Activated T-helper 17 cell treated with anti-CD3 and anti-CD28 coated beads, Interleukin-2, amount 50 U/mL, for 72 hours (primary cell): ENCODE results near the gene ARMH1. TPM values are rescaled to one million over a fixed set of nuclear protein-coding genes. Genes with fewer than 3 reads are reported as not detected.
A peak's percentile ranks its signal among the peaks of the same experiment; 100 is the strongest.

Experiments used
- ATAC-seq: fragments of 150-1000 bp; cut with Tn5 transposase; replicated peaks from 2 replicates; pipeline ENCODE4 v1.10.0; 2021; ENCODE audit warnings: mild to moderate bottlenecking, moderate library complexity
- H3K27ac Mint-ChIP-seq: one replicate; pipeline ENCODE4 v1.8.0; 2022; ENCODE audit warnings: mixed read lengths
- H3K27me3 Mint-ChIP-seq: one replicate; pipeline ENCODE4 v1.8.0; 2022; ENCODE audit warnings: mixed read lengths
- H3K36me3 Mint-ChIP-seq: one replicate; pipeline ENCODE4 v1.8.0; 2022; ENCODE audit warnings: low read depth, mild to moderate bottlenecking, mixed read lengths
- H3K4me1 Mint-ChIP-seq: one replicate; pipeline ENCODE4 v1.8.0; 2022; ENCODE audit warnings: mixed read lengths
- H3K4me3 Mint-ChIP-seq: one replicate; pipeline ENCODE4 v1.8.0; 2022; ENCODE audit warnings: mild to moderate bottlenecking, mixed read lengths
- H3K9me3 Mint-ChIP-seq: one replicate; pipeline ENCODE4 v1.8.0; 2022; ENCODE audit warnings: mixed read lengths
- total RNA-seq, 2 donors: library from RNA; stranded (reverse); gene quantifications; one replicate each; pipeline ENCODE4 v1.2.3, GENCODE V29; 2022

ARMH1 gene
- 10 to 100 TPM; 10.7 to 65.8 TPM for total RNA-seq

DNA sequence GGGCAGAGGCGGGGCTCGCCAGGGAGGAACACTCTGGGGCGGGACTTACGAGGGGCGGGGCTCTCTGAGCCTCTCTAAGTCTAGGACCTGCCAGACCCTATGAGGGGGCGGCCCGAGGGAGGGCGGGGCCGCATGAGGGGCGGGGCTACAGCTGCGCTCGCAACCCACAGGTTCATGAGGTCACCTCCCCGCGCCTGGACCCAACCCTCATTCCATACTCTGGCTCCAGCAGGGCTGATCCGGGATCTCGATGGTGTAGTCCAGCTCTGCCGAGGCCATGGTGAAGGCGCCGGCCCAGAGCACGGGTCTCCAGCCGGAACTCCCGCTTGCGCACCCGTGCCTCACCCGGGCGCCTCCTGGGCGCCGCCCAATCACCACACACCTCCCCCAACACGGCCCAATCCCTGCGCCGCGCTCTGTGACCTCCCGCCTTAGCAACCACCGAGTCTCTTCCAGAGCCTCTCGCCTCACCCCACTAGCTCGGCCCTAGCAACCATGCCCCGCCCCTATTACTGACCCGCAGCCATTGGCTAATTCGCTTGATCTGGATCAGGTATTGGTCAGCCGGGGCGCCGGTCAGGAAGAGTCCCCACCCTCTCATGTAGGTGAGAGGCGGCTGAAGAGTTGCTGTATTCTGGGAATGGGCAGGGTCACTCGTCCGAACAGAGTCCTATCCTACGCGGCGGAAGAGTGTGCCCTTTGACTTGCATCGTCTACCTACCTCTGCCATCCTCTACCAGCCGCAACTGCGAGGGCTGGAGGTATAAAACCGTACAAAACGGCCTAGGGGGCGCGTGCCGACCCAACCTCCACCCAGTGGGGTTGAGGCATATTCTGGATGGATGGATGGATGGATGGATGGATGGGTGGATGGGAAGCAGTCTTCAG, at the start of gene ARMH1, which contains the start of gene TMEM53:
ARMH1 (plus strand) TSS at position 602 of the 888 bp plus-strand sequence. CDS start 14,984 bp downstream, outside the sequence.
TMEM53 (minus strand) TSS at position 369 of the 888 bp plus-strand sequence; CDS start at position 279, 90 bp downstream.
- peaks cover 18% of the 10 kb centered on the region for H3K4me1 Mint-ChIP-seq
- ATAC-seq: peak; percentile 95

DNA sequence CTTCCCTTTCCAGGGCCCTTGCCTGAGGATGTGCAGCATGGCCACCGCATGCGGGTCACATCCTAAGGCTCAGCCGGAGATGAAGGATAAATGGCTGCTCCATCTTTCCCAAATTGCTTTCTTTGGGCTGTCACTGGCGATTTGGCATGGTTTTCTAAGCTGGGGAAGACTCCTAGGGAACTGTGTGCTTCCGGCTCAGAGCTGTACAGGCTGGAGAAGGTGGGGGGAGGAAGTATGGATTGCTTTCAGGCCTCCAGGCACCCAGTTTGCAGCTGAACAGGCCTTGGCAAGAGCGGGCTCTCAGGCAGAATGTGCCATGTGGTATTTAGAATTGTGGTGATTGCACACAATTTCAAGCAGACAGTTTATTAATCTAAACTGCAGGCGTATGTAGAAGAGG, 49.2 kb upstream of the ARMH1 start:
- Mint-ChIP-seq H3K4me1 (peaks cover under 1% of the 10 kb centered on the region), H3K9me3 (no peaks in the 10 kb centered on the region), H3K36me3 (no peaks in the 10 kb centered on the region), H3K27ac (no peak overlapping the region), H3K27me3 (no peaks in the 10 kb centered on the region), H3K4me3 (no peak overlapping the region)
- ATAC-seq: no peak

More for the DNA sequence above, at the start of gene ARMH1, which contains the start of gene TMEM53:
- Mint-ChIP-seq H3K27me3 (no peaks in the 10 kb centered on the region), H3K27ac (peak within 1 kb of the TSS; percentile 83), H3K36me3 (no peaks in the 10 kb centered on the region), H3K9me3 (no peaks in the 10 kb centered on the region), H3K4me3 (peak within 1 kb of the TSS; percentile 85)

DNA sequence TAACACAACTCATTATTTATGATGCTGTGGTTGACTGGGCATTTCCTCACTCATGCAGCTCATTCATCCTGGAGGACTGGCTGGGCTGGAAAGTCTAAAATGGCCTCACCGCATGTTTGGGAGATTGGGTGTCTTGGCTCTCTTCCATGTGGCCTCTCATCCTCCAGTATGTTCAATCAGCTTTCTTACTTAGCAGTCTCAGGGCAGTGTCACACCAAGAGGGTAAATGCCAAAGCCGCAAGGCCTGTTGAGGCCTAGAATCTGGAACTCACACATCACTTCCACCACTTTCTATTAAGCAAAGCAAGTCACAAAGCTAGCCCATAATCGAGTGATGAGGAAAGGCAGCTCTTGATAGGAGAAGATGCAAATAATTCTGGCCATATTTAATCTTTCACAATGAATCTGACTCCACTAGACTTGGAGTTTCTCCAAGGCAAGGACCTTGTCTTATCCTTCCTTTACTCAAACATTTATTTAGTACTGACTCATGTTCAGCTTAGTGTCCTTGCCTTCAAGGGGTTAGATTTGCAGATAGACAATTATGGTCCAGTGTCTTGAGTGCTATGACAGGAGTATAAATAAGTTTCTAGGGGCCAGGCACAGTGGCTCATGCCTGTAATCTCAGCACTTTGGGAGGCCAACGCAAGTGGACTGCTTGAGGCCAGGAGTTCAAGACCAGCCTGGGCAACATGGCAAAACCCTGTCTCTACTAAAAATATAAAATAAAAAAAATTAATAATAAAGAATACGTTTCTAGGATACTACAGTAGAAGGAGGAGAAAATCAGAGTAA, 45.4 kb upstream of the ARMH1 start:
- Mint-ChIP-seq H3K4me3 (no peak overlapping the region), H3K27me3 (no peaks in the 10 kb centered on the region), H3K4me1 (peaks cover 19% of the 10 kb centered on the region), H3K36me3 (peaks cover 25% of the 10 kb centered on the region), H3K9me3 (no peaks in the 10 kb centered on the region), H3K27ac (no peak overlapping the region)
- no peak for ATAC-seq

DNA sequence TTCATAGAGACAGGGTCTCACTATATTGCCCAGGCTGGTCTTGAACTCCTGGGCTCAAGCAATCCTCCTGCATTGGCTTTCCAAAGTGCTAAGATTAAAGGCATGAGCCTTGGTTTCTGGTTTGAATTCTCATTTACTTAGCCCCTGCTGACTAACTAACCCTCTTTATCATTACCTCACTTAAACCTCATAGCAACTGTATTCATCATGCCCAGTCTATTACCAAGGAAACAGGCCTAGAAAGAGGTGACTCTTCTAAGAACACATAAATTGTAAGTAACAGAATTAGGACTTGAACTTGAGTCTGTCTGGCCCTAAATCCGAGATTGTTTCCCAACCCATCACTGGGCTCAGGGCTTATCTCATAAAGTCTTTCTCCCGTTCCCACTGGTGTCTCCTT, 44.4 kb upstream of the ARMH1 start:
- H3K27me3 Mint-ChIP-seq: no peaks in the 10 kb centered on the region
- H3K9me3 Mint-ChIP-seq: no peaks in the 10 kb centered on the region
- peak overlapping the region; percentile 73 for H3K4me3 Mint-ChIP-seq
- peaks cover 35% of the 10 kb centered on the region for H3K36me3 Mint-ChIP-seq
- H3K4me1 Mint-ChIP-seq: peaks cover 28% of the 10 kb centered on the region
- peak overlapping the region; percentile 73 for H3K27ac Mint-ChIP-seq
- no peak for ATAC-seq

DNA sequence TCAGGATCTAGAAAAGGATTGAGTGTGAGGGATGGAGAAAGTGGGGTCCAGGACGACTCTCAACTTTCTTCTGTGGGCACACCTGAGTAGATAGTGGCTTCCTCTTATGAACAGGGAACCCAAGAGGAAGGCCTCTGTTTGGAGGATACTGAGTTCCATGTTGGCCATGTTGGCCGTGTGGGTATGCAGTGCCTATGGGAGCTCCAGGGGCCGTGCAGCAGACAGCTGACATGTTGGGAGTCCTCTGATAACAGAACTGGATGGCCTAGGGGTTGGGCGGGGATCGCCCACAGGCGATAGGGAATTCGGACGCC, 43.2 kb upstream of the ARMH1 start:
- Mint-ChIP-seq H3K27ac (peak overlapping the region; percentile 73), H3K36me3 (peaks cover 46% of the 10 kb centered on the region), H3K4me3 (peak overlapping the region; percentile 73), H3K4me1 (peaks cover 28% of the 10 kb centered on the region), H3K27me3 (no peaks in the 10 kb centered on the region), H3K9me3 (no peaks in the 10 kb centered on the region)
- ATAC-seq: peak; percentile 16

DNA sequence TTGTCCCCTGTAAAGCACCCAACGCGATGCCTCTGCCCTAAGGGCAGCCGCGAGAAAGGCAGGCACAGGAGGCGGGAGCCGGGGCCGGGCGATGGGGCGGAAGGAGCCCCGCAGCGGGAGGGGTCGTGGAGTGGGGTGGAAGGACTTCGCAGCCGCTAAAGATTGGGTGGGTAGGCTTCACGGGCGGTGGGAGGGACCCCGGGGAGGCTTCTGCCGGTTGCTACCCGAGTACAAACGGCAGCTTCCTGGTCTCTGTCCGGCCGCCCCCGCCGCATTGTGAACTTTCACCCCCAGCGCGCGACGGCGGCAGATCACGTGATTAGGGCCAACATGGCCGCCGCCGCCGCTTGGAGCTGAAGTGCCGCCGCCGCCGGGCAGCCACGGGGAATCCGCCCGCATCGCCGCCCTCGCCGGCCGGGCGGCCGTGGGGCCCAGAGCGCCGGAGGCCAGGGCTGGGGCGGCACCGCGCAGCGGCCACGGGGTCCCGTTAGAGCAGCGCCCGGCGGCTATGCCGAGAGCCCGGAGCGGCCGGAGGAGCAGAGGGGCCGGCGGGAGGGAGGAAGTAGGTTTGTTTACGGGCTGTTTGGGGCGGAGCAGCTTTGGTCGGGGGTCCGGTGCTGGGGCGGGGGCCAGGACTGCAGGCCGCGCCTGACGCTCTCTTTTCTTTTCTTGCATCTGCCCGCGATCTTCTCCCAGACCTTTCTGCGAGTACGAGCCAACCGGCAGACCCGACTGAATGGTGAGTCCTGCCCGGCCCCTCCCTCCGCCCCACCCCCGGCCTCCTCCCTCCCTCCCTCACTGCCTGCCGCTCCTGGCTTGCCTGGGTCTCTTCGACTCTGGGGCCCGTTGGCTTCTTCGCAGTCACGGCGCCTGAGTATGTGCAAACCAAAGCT, 42.6 kb upstream of the ARMH1 start:
- Mint-ChIP-seq H3K27ac (peak overlapping the region; percentile 73), H3K36me3 (peaks cover 52% of the 10 kb centered on the region), H3K27me3 (no peaks in the 10 kb centered on the region), H3K4me1 (peaks cover 28% of the 10 kb centered on the region), H3K9me3 (no peaks in the 10 kb centered on the region), H3K4me3 (peak overlapping the region; percentile 73)
- peak; percentile 88 for ATAC-seq

DNA sequence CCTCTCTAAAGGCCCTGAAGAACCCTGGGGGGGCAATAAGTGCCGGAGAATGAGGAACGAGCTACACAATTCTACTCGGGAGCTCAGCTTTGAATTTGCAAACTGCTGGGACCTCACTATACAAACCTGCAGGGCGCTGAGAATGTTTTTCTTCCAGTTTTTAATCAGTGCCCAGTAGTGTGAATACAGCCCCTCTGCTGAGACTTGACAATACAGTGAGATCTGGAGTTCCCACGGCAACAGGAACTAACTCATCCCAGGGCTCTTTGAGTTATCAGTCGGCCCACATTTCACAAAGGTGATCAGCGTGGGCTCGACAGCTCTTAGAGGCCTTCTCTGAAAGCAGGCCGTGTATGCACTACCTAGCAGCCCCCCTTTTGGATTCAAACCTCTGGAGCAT, 41.9 kb upstream of the ARMH1 start:
- Mint-ChIP-seq H3K4me3 (peak overlapping the region; percentile 73), H3K27ac (peak overlapping the region; percentile 73), H3K36me3 (peaks cover 59% of the 10 kb centered on the region), H3K27me3 (no peaks in the 10 kb centered on the region), H3K4me1 (peaks cover 28% of the 10 kb centered on the region), H3K9me3 (no peaks in the 10 kb centered on the region)
- no peak for ATAC-seq

DNA sequence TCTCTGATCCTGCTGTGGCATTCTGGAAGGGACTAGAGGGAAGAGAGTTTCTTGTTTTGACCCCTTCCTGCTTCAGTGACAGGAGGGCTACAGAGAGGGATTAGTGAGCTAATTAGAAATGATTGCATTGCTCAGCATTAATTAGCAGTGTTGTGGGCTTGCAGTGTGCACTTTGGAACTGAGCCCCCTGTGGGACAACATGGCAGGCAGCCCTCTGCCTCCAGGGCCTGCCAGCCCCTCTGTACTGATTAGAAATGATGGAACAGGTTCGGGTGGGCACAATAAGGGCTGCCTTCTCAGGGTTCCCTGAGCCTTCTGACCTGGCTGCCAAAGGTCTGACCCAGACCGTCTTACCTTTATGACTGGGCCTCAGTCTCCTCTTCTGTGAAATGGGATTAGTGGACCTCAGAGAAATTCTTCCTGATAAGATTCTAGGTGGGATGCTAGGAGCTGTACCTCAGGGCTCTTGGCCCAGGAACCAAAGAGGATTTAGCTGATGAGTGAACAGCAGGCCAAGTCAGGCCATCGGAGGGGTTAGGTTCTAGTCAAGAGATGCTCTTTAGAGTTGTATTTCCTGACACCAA, 39.8 kb upstream of the ARMH1 start:
- Mint-ChIP-seq H3K4me3 (peak overlapping the region; percentile 73), H3K36me3 (peaks cover 80% of the 10 kb centered on the region), H3K27me3 (no peaks in the 10 kb centered on the region), H3K4me1 (peaks cover 28% of the 10 kb centered on the region), H3K9me3 (no peaks in the 10 kb centered on the region), H3K27ac (peak overlapping the region; percentile 73)
- ATAC-seq: no peak

DNA sequence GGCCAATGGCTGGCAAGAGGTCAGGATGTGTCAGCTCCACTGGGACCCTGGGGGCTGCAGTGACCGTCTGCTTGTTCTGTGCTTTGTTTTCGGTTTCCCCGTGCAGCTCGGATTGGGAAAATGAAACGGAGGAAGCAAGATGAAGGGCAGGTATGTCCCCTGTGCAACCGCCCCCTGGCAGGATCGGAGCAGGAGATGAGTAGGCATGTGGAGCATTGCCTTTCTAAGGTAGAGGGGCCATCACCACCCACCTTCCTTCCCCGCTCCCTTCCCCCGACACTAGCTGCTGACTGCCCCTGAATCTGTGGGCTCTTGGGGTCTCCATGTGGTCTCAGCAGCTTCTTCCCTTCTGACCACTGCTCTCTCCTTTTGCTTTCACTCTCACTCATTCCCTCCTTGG, 39.1 kb upstream of the ARMH1 start:
- Mint-ChIP-seq H3K36me3 (peaks cover 88% of the 10 kb centered on the region), H3K4me3 (no peak overlapping the region), H3K27ac (peak overlapping the region; percentile 73), H3K27me3 (no peaks in the 10 kb centered on the region), H3K4me1 (peaks cover 26% of the 10 kb centered on the region), H3K9me3 (no peaks in the 10 kb centered on the region)
- ATAC-seq: no peak

DNA sequence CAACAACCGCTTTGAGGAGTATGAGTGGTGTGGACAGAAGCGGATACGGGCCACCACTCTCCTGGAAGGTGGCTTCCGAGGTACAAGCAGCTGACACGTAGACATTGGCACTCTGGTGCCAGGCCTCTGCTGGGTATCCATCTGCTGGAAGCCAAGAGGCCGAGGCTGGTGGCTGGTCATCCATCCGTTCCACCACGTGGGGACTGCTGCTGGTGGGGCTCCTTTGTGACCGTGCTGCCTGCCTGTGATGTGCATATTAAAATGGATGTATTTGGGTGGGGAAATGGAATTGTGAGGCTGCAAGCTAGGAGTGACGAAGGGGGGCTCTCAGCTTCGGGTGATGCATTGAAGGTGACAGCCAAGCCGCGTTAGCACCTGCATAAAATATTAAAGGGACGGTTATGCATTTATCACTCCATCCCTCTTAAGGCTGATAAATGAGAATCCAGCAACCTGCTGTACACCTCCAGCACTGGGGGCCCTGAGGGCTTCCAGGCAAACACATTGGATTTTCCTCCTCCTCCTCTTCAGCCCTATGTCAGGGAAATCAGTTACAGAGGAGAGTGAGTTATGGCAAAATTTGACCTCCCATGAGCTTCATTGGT, 38.3 kb upstream of the ARMH1 start:
- H3K36me3 Mint-ChIP-seq: peaks cover 89% of the 10 kb centered on the region
- no peak overlapping the region for H3K4me3 Mint-ChIP-seq
- no peak for ATAC-seq
- H3K4me1 Mint-ChIP-seq: peaks cover 19% of the 10 kb centered on the region
- H3K27ac Mint-ChIP-seq: peak overlapping the region; percentile 61
- H3K9me3 Mint-ChIP-seq: no peaks in the 10 kb centered on the region
- H3K27me3 Mint-ChIP-seq: no peaks in the 10 kb centered on the region

DNA sequence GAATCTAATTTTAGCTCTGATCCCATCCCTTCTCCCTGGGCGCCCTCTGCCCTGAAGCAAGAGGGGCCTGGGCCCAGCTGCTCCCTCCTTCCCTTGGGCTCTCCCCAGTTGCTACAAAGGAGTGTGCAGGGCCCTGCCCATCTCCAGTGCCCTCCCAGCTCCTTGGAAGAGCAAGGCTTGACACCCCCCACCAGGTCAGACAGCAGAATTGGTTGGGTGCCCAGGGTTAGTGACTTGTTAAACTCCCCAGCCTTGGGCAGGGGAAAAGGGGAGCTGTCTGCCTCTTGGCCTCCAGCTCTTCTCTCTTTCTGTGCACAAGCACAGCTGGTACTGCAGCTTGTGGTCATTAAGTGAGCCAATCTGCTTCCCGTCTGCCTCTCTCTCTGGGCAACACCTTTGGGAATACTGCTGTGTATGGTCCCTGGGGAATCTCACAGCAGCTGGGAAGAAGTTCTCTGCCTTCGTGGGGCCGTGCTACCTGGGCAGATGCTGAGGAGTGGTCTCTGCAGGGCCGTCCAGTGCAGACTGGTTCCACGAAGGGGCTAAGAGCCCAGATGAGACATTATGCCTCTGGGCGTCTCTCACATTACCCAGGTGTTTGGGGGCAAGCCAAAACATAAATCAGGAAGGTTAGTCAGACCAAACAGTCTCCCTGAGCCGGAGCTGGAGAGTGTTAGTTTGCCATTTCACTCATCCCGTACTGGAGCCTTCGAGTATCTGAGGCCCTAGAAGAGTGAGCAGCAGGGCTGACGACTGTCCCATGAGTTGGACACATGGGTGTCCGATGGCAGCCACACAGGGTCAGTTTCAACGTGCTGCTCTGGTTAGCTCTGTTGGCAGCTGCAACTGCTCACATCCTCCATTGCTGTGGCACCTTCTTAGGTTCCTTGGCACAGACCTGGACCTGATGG, 37.6 kb upstream of the ARMH1 start:
- Mint-ChIP-seq H3K27me3 (no peaks in the 10 kb centered on the region), H3K36me3 (peaks cover 97% of the 10 kb centered on the region), H3K27ac (peak overlapping the region; percentile 61), H3K9me3 (no peaks in the 10 kb centered on the region), H3K4me1 (peaks cover 18% of the 10 kb centered on the region), H3K4me3 (no peak overlapping the region)
- no peak for ATAC-seq

DNA sequence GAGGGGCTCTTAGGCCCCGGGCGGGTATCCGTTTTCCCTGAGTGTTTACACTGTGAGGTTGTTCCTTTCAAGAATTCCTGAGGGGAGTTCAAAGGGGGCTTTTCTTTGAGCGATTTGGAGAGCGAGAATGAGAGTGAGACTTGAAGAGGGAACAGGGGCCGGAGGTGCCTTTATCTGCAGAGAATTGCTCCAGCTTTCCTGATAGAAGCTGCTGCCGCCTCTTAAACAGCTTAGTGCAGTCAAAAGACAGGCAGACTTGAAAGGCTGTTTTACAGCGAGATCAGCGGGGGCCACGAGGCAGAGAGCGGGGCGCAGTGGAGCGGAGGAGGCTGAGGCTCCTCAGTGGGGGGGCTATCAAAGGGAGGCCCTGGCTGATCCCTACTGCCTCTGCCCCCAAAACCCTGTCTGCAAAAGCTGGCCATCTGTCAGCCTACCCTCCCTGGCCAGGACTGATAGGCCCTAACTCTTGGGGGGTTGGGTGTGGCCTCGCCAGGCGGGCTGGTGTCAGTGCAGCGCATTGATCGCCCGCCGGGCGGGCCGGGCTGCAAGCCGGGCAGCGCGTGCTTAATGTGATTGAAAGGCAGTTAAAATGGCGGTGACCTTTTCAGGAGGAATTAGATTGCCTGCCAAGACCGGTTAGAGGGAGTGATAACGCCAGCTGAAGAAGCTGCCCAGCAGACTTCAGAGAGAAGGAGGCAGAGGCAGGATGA, 36.7 kb upstream of the ARMH1 start:
- peaks cover 100% of the 10 kb centered on the region for H3K36me3 Mint-ChIP-seq
- no peak for ATAC-seq

More for the DNA sequence above, 36.7 kb upstream of the ARMH1 start:
- Mint-ChIP-seq H3K27ac (peak overlapping the region; percentile 79), H3K4me1 (peaks cover 23% of the 10 kb centered on the region), H3K4me3 (no peak overlapping the region), H3K9me3 (no peaks in the 10 kb centered on the region), H3K27me3 (no peaks in the 10 kb centered on the region)
